ENCODE data around the gene FLNC.

The FLNC gene

DNA sequence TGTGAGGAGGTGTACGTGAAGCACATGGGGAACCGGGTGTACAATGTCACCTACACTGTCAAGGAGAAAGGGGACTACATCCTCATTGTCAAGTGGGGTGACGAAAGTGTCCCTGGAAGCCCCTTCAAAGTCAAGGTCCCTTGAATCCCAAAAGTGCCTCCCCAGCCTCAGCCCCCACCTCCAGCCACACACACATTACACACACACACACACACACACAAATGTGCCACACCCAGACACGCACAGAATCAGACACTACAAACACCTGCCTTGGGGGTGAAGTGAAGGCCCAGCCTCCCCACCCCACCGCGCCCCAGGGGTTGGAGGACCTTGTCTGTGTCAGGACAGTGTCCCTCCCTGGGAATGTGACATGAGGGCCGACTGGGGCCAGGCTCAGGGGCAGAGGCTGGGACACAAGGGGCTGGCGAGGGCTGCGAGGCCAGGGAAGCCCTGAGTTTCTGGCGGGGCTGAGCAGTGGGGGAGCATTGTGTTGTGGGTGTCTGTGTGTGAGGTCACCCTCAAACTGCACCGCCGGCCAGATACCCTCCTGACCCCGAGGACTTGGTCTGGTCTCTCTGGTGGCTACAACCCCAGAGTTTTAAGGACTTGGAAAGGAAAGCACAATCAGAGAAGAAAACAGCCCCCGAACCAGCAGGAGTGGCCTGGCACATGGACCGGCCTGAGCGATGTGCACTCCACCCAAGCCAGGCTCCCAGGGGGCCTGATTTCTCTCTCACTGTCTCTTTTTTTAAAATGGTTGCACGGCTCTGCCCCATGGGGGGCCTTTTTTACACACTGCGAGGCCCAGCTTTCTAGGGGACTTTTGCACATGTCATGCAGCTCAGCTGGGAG is 28.4 kb downstream of the FLNC start:
- Histone ChIP-seq H3K9me3 (ENCODE audit: control insufficient read depth, insufficient read depth, low read length) (no peaks in the 10 kb centered on the region), H3K4me1 (ENCODE audit: control insufficient read depth, low read length) (peaks cover 13% of the 10 kb centered on the region), H4K20me1 (ENCODE audit: control insufficient read depth, insufficient read depth, low read depth, low read length) (no peaks in the 10 kb centered on the region), H3F3A (ENCODE audit: control insufficient read depth, insufficient read depth) (no peaks in the 10 kb centered on the region), H3K9me2 (replicated peaks; ENCODE audit: control insufficient read depth, low read length) (no peaks in the 10 kb centered on the region), H3K4me3 (ENCODE audit: low read length) (no peak overlapping the region), H3K79me2 (ENCODE audit: control insufficient read depth, low read length) (peaks cover 9% of the 10 kb centered on the region), H3K27ac (ENCODE audit: low read depth, low read length) (no peak overlapping the region), H3K4me2 (ENCODE audit: low read length) (no peak overlapping the region), H3K36me3 (ENCODE audit: control insufficient read depth, low read length) (peaks cover 5% of the 10 kb centered on the region; the same call in 1 of the 2 replicates), H3K27me3 (ENCODE audit: control insufficient read depth, low read length) (no peaks in the 10 kb centered on the region)
- TF ChIP-seq CTCF (IDR thresholded peaks at IDR 0.05; ENCODE audit: low read depth, low read length, poor library complexity, severe bottlenecking) (no peak), EZH2phosphoT487 (IDR thresholded peaks at IDR 0.05; ENCODE audit: borderline replicate concordance, low read length) (no peak)

GRCh38 chr7:128859232-128860157 is 29.3 kb downstream of the FLNC start:
- Histone ChIP-seq H4K20me1 (ENCODE audit: control insufficient read depth, insufficient read depth, low read depth, low read length) (no peaks in the 10 kb centered on the region), H3K9me2 (replicated peaks; ENCODE audit: control insufficient read depth, low read length) (no peaks in the 10 kb centered on the region), H3K4me2 (ENCODE audit: low read length) (no peak overlapping the region), H3K4me1 (ENCODE audit: control insufficient read depth, low read length) (peaks cover 20% of the 10 kb centered on the region), H3K27me3 (ENCODE audit: control insufficient read depth, low read length) (no peaks in the 10 kb centered on the region), H3K36me3 (ENCODE audit: control insufficient read depth, low read length) (peaks cover 5% of the 10 kb centered on the region; the same call in 1 of the 2 replicates), H3K4me3 (ENCODE audit: low read length) (no peak overlapping the region), H3K79me2 (ENCODE audit: control insufficient read depth, low read length) (peaks cover 18% of the 10 kb centered on the region), H3K9me3 (ENCODE audit: control insufficient read depth, insufficient read depth, low read length) (no peaks in the 10 kb centered on the region), H3F3A (ENCODE audit: control insufficient read depth, insufficient read depth) (no peaks in the 10 kb centered on the region), H3K27ac (ENCODE audit: low read depth, low read length) (no peak overlapping the region)
- TF ChIP-seq CTCF (IDR thresholded peaks at IDR 0.05; ENCODE audit: low read depth, low read length, poor library complexity, severe bottlenecking), result no peak
- no peak for TF ChIP-seq EZH2phosphoT487 (IDR thresholded peaks at IDR 0.05; ENCODE audit: borderline replicate concordance, low read length)

DNA sequence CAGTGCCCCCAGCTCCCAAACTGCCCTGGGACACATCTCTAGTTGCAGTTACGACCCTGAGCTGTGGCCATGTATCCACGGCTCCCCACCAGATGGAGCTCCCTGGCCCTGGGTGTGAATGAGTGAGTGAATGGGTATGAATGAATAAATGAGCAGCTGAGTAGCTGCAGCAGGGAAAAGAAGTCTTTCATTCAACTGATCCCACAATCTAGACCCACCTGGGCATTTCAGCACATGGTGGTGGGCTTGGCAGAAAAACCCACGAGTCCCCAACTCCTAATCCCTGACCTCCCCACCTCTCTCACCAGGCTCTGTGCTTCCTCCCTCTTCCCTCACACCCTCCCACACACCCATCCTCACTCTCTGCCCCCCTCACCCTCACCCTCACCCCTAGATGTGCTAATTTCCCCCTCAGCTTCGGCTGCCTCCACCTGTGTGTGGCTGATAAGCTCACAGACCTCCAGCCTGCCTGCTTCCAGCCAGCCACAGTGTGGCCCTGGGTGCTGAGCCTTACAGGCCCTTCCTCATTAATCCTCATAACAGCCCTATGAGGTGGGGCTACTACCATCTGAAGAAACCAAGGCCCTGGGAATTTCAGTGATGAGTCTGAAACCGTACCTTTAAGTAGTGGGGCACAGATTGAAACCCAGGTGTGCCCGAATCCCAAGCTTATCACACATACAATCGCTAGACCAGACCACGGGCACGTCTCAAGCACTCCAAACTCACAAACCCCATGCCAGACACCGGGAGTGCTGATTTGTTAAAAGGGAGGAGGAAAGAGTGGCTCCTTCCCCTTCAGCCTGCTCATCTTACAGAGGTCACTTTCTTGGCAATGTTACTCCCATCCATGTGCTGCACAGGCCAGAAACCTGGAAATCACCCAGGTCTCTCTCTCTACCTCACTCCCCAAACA is 30.2 kb downstream of the FLNC start:
- Histone ChIP-seq H3K4me1 (ENCODE audit: control insufficient read depth, low read length) (peaks cover 20% of the 10 kb centered on the region), H3K27ac (ENCODE audit: low read depth, low read length) (no peak overlapping the region), H3K4me2 (ENCODE audit: low read length) (no peak overlapping the region), H3K4me3 (ENCODE audit: low read length) (no peak overlapping the region), H3K27me3 (ENCODE audit: control insufficient read depth, low read length) (no peaks in the 10 kb centered on the region), H3F3A (ENCODE audit: control insufficient read depth, insufficient read depth) (no peaks in the 10 kb centered on the region), H4K20me1 (ENCODE audit: control insufficient read depth, insufficient read depth, low read depth, low read length) (no peaks in the 10 kb centered on the region), H3K9me3 (ENCODE audit: control insufficient read depth, insufficient read depth, low read length) (no peaks in the 10 kb centered on the region), H3K79me2 (ENCODE audit: control insufficient read depth, low read length) (peaks cover 26% of the 10 kb centered on the region), H3K9me2 (replicated peaks; ENCODE audit: control insufficient read depth, low read length) (no peaks in the 10 kb centered on the region), H3K36me3 (ENCODE audit: control insufficient read depth, low read length) (peaks cover 13% of the 10 kb centered on the region)
- TF ChIP-seq EZH2phosphoT487 (IDR thresholded peaks at IDR 0.05; ENCODE audit: borderline replicate concordance, low read length) (no peak), CTCF (IDR thresholded peaks at IDR 0.05; ENCODE audit: low read depth, low read length, poor library complexity, severe bottlenecking) (peak; percentile 57)

Data from DOHH2 (cell line).